HL-60 (cell line): ENCODE measurements around the gene PPIL3.
A peak's percentile ranks its signal among the peaks of the same experiment; 100 is the strongest.

ENCODE experiments used
- CTCF ChIP-seq: IDR thresholded peaks from one replicate; pipeline ENCODE4 v1.5.1; 2011; ENCODE audit warnings: low read length, control low read depth, inconsistent platforms; ENCODE audit not compliant: insufficient read depth
- POLR2AphosphoS5 ChIP-seq: IDR thresholded peaks from 2 replicates; pipeline ENCODE4 v1.6.1; 2012; ENCODE audit warnings: low read depth
- REST ChIP-seq: IDR thresholded peaks from 2 replicates; pipeline ENCODE4 v1.6.1; 2012; ENCODE audit warnings: low read depth; ENCODE audit not compliant: insufficient replicate concordance
- SPI1 ChIP-seq: IDR thresholded peaks from 2 replicates; pipeline ENCODE4 v1.6.1; 2012; ENCODE audit warnings: low read depth, mild to moderate bottlenecking, borderline replicate concordance

GRCh38 chr2:200901459-200902072 is 12.7 kb upstream of the PPIL3 start:
- peak; percentile 92 for TF ChIP-seq CTCF
- TF ChIP-seq SPI1: no peak
- TF ChIP-seq POLR2AphosphoS5: no peak
- TF ChIP-seq REST: no peak
